Thyroid gland (tissue), 4 donors: Measurements from ENCODE around the gene TBXAS1. TPM values are rescaled to one million over a fixed set of nuclear protein-coding genes. Genes with fewer than 3 reads are reported as not detected.

Source experiments
- DNase-seq, 2 donors: peaks; one replicate each; pipeline ENCODE4 v3.0.0-alpha.2; 2019
- H3K27ac ChIP-seq, 3 donors: fragments of 200-600 bp; sonication (generic); 1 replicate in 2 of 3; 2 replicates in 1 of 3; pipeline ENCODE4 v1.5.1; 2016 to 2019; ENCODE audit warnings: mild to moderate bottlenecking in 1 of 3, moderate library complexity in 1 of 3
- H3K27me3 ChIP-seq: fragments of 200-600 bp; sonication (generic); one replicate; pipeline ENCODE4 v1.5.1; 2019
- H3K36me3 ChIP-seq, 2 donors: fragments of 200-600 bp; sonication (generic); one replicate each; pipeline ENCODE4 v1.5.1; 2016 to 2019
- H3K4me1 ChIP-seq, 2 donors: fragments of 200-600 bp; sonication (generic); one replicate each; pipeline ENCODE4 v1.5.1; 2017 to 2019
- H3K4me3 ChIP-seq, 3 donors: fragments of 200-600 bp; sonication (generic); replicated peaks in 1 of 3; 1 replicate in 2 of 3; 2 replicates in 1 of 3; pipeline ENCODE4 v1.5.1; 2016; ENCODE audit warnings: mild to moderate bottlenecking in 1 of 3
- H3K9me3 ChIP-seq: fragments of 200-600 bp; sonication (generic); one replicate; pipeline ENCODE4 v1.5.1; 2017
- CTCF ChIP-seq, 6 experiments: fragments of 200-600 bp in 3 of 6; fragments of 450-650 bp in 3 of 6; sonication (generic) in 3 of 6; IDR thresholded peaks; one replicate each; pipeline ENCODE4 v1.5.1; 2016 to 2019; ENCODE audit warnings: antibody characterized with exemption in 6 of 6, mild to moderate bottlenecking in 2 of 6, inconsistent platforms in 1 of 6, moderate library complexity in 1 of 6
- POLR2A ChIP-seq, 2 donors: fragments of 450-650 bp; IDR thresholded peaks; one replicate each; pipeline ENCODE4 v1.6.1; 2017; ENCODE audit warnings: antibody characterized with exemption in 2 of 2, mild to moderate bottlenecking in 2 of 2, moderate library complexity in 1 of 2
- WGBS, 2 donors: methylation state at CpG; one replicate each; pipeline ENCODE4 v1.1.5; 2017; 5-methylcytosine and 5-hydroxymethylcytosine counted together
- intact Hi-C: fragments of 100-400 bp; cut with DNase I; formaldehyde crosslinking; loops from one replicate; pipeline ENCODE4 v1.15.1; 2023
- total RNA-seq, 4 donors: library from RNA; depleted of rRNA; stranded (reverse); fragments of >200 nt; gene quantifications; one replicate each; pipeline ENCODE4 v1.2.3, GENCODE V29; 2016

Gene TBXAS1
- total RNA-seq, 4 donors from 2014 or later, result 5.1 to 13.2 (median 8.7) TPM

GRCh38 chr7:139930286-139930965 lies 101.4 kb downstream of the TBXAS1 start:
- Histone ChIP-seq H3K4me3 (no peak overlapping the region), H3K27ac (no peak overlapping the region), H3K4me1 (no peaks in the 10 kb centered on the region), H3K36me3 (no peaks in the 10 kb centered on the region), H3K27me3 (no peaks in the 10 kb centered on the region), H3K9me3 (no peaks in the 10 kb centered on the region)
- intact Hi-C loops, result no loop called here
- DNase-seq, result no peak
- 97 to 98% methylated on average over 6 of the region's 6 CpGs for WGBS, 2 donors
- TF ChIP-seq CTCF (IDR thresholded peaks at IDR 0.05) (no peak), POLR2A (IDR thresholded peaks at IDR 0.05) (no peak)

GRCh38 chr7:139931190-139931934 lies 102.3 kb downstream of the TBXAS1 start:
- TF ChIP-seq CTCF (IDR thresholded peaks at IDR 0.05) (no peak), POLR2A (IDR thresholded peaks at IDR 0.05) (no peak)
- 68 to 69% methylated on average over 8 of the region's 8 CpGs for WGBS, 2 donors
- no peak overlapping the region for H3K27ac ChIP-seq

GRCh38 chr7:139932531-139932930 lies 103.5 kb downstream of the TBXAS1 start:
- no peaks in the 10 kb centered on the region for H3K9me3 ChIP-seq
- no peak for TF ChIP-seq POLR2A (IDR thresholded peaks at IDR 0.05)
- no peak for TF ChIP-seq CTCF (IDR thresholded peaks at IDR 0.05)
- no peaks in the 10 kb centered on the region for H3K4me1 ChIP-seq
- H3K27ac ChIP-seq, result no peak overlapping the region
- H3K36me3 ChIP-seq, result no peaks in the 10 kb centered on the region
- DNase-seq, result no peak
- no peaks in the 10 kb centered on the region for H3K27me3 ChIP-seq
- H3K4me3 ChIP-seq, result no peak overlapping the region
- intact Hi-C loops, result no loop called here

More at GRCh38 chr7:139931190-139931934, 102.3 kb downstream of the TBXAS1 start:
- Histone ChIP-seq H3K9me3 (no peaks in the 10 kb centered on the region), H3K27me3 (no peaks in the 10 kb centered on the region), H3K4me1 (no peaks in the 10 kb centered on the region), H3K4me3 (no peak overlapping the region), H3K36me3 (no peaks in the 10 kb centered on the region)
- intact Hi-C loops, result no loop called here
- no peak for DNase-seq

- Histone ChIP-seq H3K4me1 (no peaks in the 10 kb centered on the region), H3K9me3 (no peaks in the 10 kb centered on the region), H3K27me3 (no peaks in the 10 kb centered on the region), H3K27ac (no peak overlapping the region), H3K36me3 (no peaks in the 10 kb centered on the region), H3K4me3 (no peak overlapping the region)
- TF ChIP-seq CTCF (IDR thresholded peaks at IDR 0.05) (no peak), POLR2A (IDR thresholded peaks at IDR 0.05) (no peak)
- DNase-seq, result no peak
- WGBS, 2 donors, result 65 to 70% methylated on average over 2 of the region's 2 CpGs
- intact Hi-C loops, result no loop called here
Observed at GRCh38 chr7:139936760-139937310, 107.8 kb downstream of the TBXAS1 start.

GRCh38 chr7:139937715-139938114 lies 108.7 kb downstream of the TBXAS1 start:
- WGBS, 2 donors, result 57 to 72% methylated on average over 4 to 6 of the region's 6 CpGs
- TF ChIP-seq POLR2A (IDR thresholded peaks at IDR 0.05) (no peak), CTCF (IDR thresholded peaks at IDR 0.05) (no peak)
- Histone ChIP-seq H3K27me3 (no peaks in the 10 kb centered on the region), H3K9me3 (no peaks in the 10 kb centered on the region), H3K36me3 (no peaks in the 10 kb centered on the region), H3K4me3 (no peak overlapping the region), H3K4me1 (no peaks in the 10 kb centered on the region), H3K27ac (no peak overlapping the region)
- intact Hi-C loops, result no loop called here
- DNase-seq, result no peak
